ENCODE measurements around the gene HAUS6. TPM values are rescaled to one million over a fixed set of nuclear protein-coding genes. Genes with fewer than 3 reads are reported as not detected.

Gene HAUS6
- total and polyA plus RNA-seq, 2 donors (not counting 1 experiment from before 2014, with no cell fraction given) = 4.1 to 13.5 TPM

GRCh38 chr9:19027825-19028224, 74.9 kb downstream of the HAUS6 start:
- Histone ChIP-seq H3K27ac (ENCODE audit: low read length in 2 of 2) (no peak overlapping the region), H3K27me3 (replicated peaks in 1 of 4; ENCODE audit: control extremely low read depth in 1 of 4, control insufficient read depth in 3 of 4, insufficient read depth in 4 of 4, low read length in 3 of 4) (no peaks in the 10 kb centered on the region), H3K4me3 (ENCODE audit: control extremely low read depth in 1 of 5, extremely low read depth in 1 of 5, insufficient read depth in 1 of 5, low read depth in 2 of 5, low read length in 4 of 5) (no peak overlapping the region), H3K4me2 (replicated peaks; ENCODE audit: low read depth, low read length, poor library complexity, severe bottlenecking) (no peak overlapping the region), H2AFZ (ENCODE audit: insufficient read depth, low read depth, low read length, poor library complexity, severe bottlenecking) (no peak overlapping the region), H3K9ac (ENCODE audit: low read length) (no peak overlapping the region), H3K36me3 (replicated peaks in 1 of 2; ENCODE audit: control extremely low read depth in 1 of 2, control insufficient read depth in 1 of 2, extremely low read depth in 1 of 2, insufficient read depth in 2 of 2, low read length in 1 of 2) (no peaks in the 10 kb centered on the region), H4K20me1 (ENCODE audit: control insufficient read depth, insufficient read depth, low read length, poor library complexity, severe bottlenecking) (no peaks in the 10 kb centered on the region), H3K4me1 (ENCODE audit: control insufficient read depth in 2 of 2, insufficient read depth in 2 of 2, low read length in 2 of 2) (no peaks in the 10 kb centered on the region), H3K9me3 (ENCODE audit: control extremely low read depth in 1 of 3, control insufficient read depth in 2 of 3, insufficient read depth in 1 of 3, low read length in 2 of 3) (no peaks in the 10 kb centered on the region), H3K79me2 (ENCODE audit: control insufficient read depth, insufficient read depth, low read length) (no peaks in the 10 kb centered on the region)
- CTCF ChIA-PET = interaction anchor here (1.2 to 2.5 kb wide), 7 partner anchors 10 to 773 kb away, joined by 3 to 14 read pairs (median 6); no protein-coding TSS in a partner anchor
- no peak overlapping the region for H3K4me3 Mint-ChIP-seq
- no peak overlapping the region for H3K27ac Mint-ChIP-seq
- TF ChIP-seq EZH2 (IDR thresholded peaks at IDR 0.05; ENCODE audit: borderline replicate concordance, insufficient read depth, low read depth, low read length, poor library complexity, severe bottlenecking) (no peak), CTCF (IDR thresholded peaks at IDR 0.05) (no peak)
- no peaks in the 10 kb centered on the region for H3K4me1 Mint-ChIP-seq
- POLR2A ChIA-PET = no interaction called here
- ATAC-seq (ENCODE audit: low read depth) (no peak), DNase-seq (no peak)
- H3K9me3 Mint-ChIP-seq (ENCODE audit: insufficient read depth) = no peaks in the 10 kb centered on the region
- WGBS (ENCODE audit: insufficient coverage) = 97% methylated on average over 16 of the region's 22 CpGs
- H3K27me3 Mint-ChIP-seq = peaks cover 16% of the 10 kb centered on the region
- intact Hi-C loops (cut with micrococcal nuclease) = no loop called here

DNA sequence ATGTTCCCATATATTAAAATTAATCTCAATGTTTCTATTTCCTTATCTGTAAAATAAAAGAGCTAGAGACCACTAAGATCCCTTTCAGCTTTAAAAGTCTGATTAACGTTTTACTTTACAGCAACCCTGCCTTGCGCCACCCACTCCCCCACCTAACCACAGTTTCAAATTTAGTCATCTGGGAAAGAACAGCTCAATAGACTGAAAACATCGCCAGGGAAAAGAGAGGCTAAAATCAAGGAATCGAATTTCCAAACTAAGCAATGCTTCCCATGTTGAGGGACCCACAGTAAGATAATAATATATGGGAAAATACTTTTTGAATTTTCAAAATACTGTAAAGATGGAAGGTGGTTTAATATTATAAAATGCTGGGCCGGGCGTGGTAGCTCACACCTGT, 76.3 kb downstream of the HAUS6 start:
- no peaks in the 10 kb centered on the region for H3K4me1 ChIP-seq (ENCODE audit: control insufficient read depth in 2 of 2, insufficient read depth in 2 of 2, low read length in 2 of 2)
- no peaks in the 10 kb centered on the region for H4K20me1 ChIP-seq (ENCODE audit: control insufficient read depth, insufficient read depth, low read length, poor library complexity, severe bottlenecking)
- H3K27me3 ChIP-seq (replicated peaks in 1 of 4; ENCODE audit: control extremely low read depth in 1 of 4, control insufficient read depth in 3 of 4, insufficient read depth in 4 of 4, low read length in 3 of 4) = peaks cover 0 to 2% (median 0%) of the 10 kb centered on the region in 4 experiments
- peaks cover 19% of the 10 kb centered on the region for H3K27me3 Mint-ChIP-seq
- intact Hi-C loops (cut with micrococcal nuclease) = no loop called here
- no peak overlapping the region for H3K4me3 ChIP-seq (ENCODE audit: control extremely low read depth in 1 of 5, extremely low read depth in 1 of 5, insufficient read depth in 1 of 5, low read depth in 2 of 5, low read length in 4 of 5)
- H3K4me3 Mint-ChIP-seq = no peak overlapping the region
- H3K4me1 Mint-ChIP-seq = no peaks in the 10 kb centered on the region
- POLR2A ChIA-PET = no interaction called here
- no peak overlapping the region for H3K27ac Mint-ChIP-seq
- H3K27ac ChIP-seq (ENCODE audit: low read length in 2 of 2) = no peak overlapping the region
- no peak overlapping the region for H3K4me2 ChIP-seq (replicated peaks; ENCODE audit: low read depth, low read length, poor library complexity, severe bottlenecking)
- ATAC-seq (ENCODE audit: low read depth) = no peak
- DNase-seq = no peak
- no peak overlapping the region for H2AFZ ChIP-seq (ENCODE audit: insufficient read depth, low read depth, low read length, poor library complexity, severe bottlenecking)
- no peaks in the 10 kb centered on the region for H3K79me2 ChIP-seq (ENCODE audit: control insufficient read depth, insufficient read depth, low read length)
- no peaks in the 10 kb centered on the region for H3K9me3 Mint-ChIP-seq (ENCODE audit: insufficient read depth)
- CTCF ChIA-PET = interaction anchor here (0.6 to 2.5 kb wide), 6 partner anchors 8 to 1215 kb away, joined by 3 to 9 read pairs (median 4); partner anchors contain the start of gene RRAGA
- peaks cover 0 to 4% (median 1%) of the 10 kb centered on the region in 3 donors for H3K9me3 ChIP-seq (ENCODE audit: control extremely low read depth in 1 of 3, control insufficient read depth in 2 of 3, insufficient read depth in 1 of 3, low read length in 2 of 3)
- WGBS (ENCODE audit: insufficient coverage) = 83% methylated on average over 1 of the region's 6 CpGs
- no peak for TF ChIP-seq CTCF (IDR thresholded peaks at IDR 0.05)
- no peak for TF ChIP-seq EZH2 (IDR thresholded peaks at IDR 0.05; ENCODE audit: borderline replicate concordance, insufficient read depth, low read depth, low read length, poor library complexity, severe bottlenecking)
- H3K36me3 ChIP-seq (replicated peaks in 1 of 2; ENCODE audit: control extremely low read depth in 1 of 2, control insufficient read depth in 1 of 2, extremely low read depth in 1 of 2, insufficient read depth in 2 of 2, low read length in 1 of 2) = no peaks in the 10 kb centered on the region
- no peak overlapping the region for H3K9ac ChIP-seq (ENCODE audit: low read length)

Measured in B cell (primary cell).